HG03575 (cell line): ENCODE measurements around the gene SGCE.

Experiments
- ATAC-seq: cut with Tn5 transposase; IDR thresholded peaks from one replicate; pipeline ENCODE4 v1.9.1; 2021; ENCODE audit not compliant: unreplicated experiment, insufficient number of reproducible peaks, low FRiP score; ENCODE audit errors: extremely low read depth

Gene SGCE

DNA sequence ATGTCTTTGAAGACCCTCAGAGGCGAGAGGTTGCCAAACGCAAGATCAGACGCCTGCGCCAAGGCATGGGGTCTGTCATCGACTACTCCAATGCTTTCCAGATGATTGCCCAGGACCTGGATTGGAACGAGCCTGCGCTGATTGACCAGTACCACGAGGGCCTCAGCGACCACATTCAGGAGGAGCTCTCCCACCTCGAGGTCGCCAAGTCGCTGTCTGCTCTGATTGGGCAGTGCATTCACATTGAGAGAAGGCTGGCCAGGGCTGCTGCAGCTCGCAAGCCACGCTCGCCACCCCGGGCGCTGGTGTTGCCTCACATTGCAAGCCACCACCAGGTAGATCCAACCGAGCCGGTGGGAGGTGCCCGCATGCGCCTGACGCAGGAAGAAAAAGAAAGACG lies 8.1 kb upstream of the SGCE start:
- no peak for ATAC-seq

- ATAC-seq: no peak
Observed at GRCh38 chr7:94662548-94662947, 6.6 kb upstream of the SGCE start.

- no peak for ATAC-seq
Observed at GRCh38 chr7:94660006-94660405, 4.1 kb upstream of the SGCE start.

- no peak for ATAC-seq
Observed at GRCh38 chr7:94658826-94659225, 2.9 kb upstream of the SGCE start.

GRCh38 chr7:94657771-94658693 lies 2.1 kb upstream of the SGCE start:
- ATAC-seq: peak; percentile 78

DNA sequence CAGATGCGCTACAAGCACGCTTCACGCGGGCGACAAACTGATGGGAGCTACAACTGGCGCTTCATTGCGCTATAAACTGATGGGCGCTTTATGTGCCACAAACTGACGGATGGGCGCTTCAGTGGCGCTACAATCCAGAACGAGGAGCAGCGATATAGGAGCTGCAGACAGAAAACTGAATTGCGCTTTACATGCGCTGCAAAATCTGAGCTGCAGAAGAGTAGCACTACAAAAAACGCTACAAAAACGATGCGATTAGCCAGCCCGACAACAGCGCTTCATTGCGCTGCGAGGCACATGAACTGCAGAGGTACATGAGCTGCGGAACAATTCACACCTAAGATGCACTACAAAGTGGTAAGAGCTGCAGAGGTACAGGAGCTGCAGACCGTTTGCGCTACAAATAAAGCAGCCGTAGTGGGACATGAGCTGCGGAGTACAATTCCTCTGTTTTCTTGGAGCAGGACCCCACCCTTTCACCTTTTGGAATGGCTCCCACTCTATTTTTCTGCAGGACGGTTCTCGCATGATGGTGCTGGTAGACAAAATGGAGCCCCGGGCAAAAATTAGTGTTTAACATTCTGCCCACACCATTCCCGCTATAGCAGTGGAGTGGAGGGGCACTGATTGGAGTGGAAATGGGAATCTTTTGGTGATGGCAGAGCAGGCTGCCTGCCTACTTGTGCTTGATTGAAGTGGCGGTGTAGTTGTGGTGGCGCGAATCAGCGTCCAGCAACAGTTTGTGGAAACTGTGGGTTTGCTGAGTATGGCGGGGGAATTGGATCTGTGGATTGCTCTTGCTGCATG lies 1.2 kb upstream of the SGCE start:
- no peak for ATAC-seq

DNA sequence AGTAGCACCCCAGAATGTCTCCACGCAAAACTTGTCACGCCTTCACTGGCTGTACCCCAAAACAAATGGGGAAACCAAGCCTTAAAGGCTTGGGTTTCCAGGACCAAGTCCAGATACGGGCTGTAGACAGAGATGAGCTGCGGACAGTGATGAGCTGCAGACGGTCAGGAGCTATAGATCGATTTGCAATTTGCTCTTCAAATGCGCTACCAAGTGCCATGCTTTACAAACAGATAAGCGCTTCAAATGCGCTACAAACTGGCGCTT lies 658 bp upstream of the SGCE start:
- ATAC-seq: no peak

- no peak for ATAC-seq
Observed at GRCh38 chr7:94655126-94655847, 646 bp downstream of the SGCE start.

- no peak for ATAC-seq
Observed at GRCh38 chr7:94654783-94655125, 1.2 kb downstream of the SGCE start.

GRCh38 chr7:94650147-94651051 lies 5.5 kb downstream of the SGCE start:
- no peak for ATAC-seq

GRCh38 chr7:94649450-94649849 lies 6.5 kb downstream of the SGCE start:
- ATAC-seq: peak; percentile 88

DNA sequence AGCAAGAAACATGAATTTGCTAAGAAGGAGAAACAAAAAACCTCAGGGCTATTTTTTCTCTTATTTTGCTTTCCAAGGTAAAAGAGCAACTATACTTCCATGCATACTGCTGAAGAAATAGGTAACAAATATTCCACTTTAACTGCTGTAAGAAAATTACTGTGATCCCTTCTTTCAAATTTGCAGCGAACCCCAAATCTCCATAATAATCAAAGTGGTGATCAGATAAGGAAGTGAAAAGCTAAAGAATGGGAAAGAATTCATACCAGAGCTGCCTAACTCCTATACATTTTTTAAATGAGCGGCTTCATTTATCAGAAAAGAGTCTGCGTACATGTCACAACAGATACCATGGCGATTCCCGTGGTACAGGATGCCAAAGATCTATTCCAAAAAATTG lies 7.2 kb downstream of the SGCE start:
- no peak for ATAC-seq

- no peak for ATAC-seq
Observed at GRCh38 chr7:94647295-94647694, 8.6 kb downstream of the SGCE start.

- no peak for ATAC-seq
Observed at GRCh38 chr7:94643771-94644545, 12.0 kb downstream of the SGCE start.

DNA sequence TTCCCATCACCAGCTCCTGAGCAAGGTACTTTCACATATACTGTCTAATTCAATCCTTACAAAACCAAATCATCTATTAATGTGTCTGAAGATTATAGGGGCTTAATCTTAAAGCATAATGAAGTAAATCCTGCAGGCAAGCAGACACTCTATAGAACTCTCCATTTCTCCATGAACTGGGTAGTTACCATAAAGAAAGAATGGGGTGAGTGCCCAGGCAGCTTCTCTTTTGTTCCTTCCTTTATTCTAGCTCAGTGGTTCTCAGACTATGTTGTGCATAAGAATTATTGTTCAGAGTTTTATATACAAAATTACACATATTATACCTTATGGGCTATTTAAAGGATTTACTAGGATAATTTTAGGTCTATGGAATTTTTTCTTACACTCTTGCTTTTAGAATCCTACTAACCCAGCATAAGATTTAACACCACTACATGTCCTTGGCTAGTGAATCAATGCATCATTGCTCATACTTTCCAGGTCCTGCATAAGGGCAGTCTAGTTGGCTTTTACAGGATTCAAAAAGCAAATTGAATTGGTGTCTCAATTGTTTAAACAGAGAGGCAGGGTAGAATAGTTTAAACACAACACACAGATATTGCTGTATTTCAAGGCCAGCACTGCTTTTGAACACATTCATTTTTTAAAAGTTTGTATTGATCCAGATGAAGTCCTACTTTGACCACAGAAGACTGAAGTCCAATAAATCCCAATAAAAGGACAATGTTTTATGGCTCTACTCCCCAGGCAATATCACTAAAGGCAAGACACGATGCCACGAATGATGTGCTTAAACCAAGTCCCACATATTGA lies 12.9 kb downstream of the SGCE start:
- ATAC-seq: no peak

- ATAC-seq: no peak
Observed at GRCh38 chr7:94639384-94639783, 16.5 kb downstream of the SGCE start.

- ATAC-seq: no peak
Observed at GRCh38 chr7:94635687-94636086, 20.2 kb downstream of the SGCE start.
